Adrenal gland (tissue), 5 donors: ENCODE results near the gene CNOT6L.

Experiments used
- CTCF ChIP-seq, 6 experiments: fragments of 450-650 bp in 4 of 6; fragments of 200-600 bp in 2 of 6; sonication (generic) in 1 of 6; IDR thresholded peaks; 1 replicate in 5 of 6; 2 replicates in 1 of 6; pipeline versions ENCODE4 v1.5.1 to v1.8.0; 2016 to 2021; ENCODE audit warnings: antibody characterized with exemption in 6 of 6, mild to moderate bottlenecking in 2 of 6, moderate library complexity in 1 of 6
- POLR2A ChIP-seq, 2 donors: fragments of 450-650 bp; IDR thresholded peaks; one replicate each; pipeline ENCODE4 v1.6.1; 2017; ENCODE audit warnings: antibody characterized with exemption in 2 of 2, mild to moderate bottlenecking in 2 of 2, moderate library complexity in 1 of 2
- donor health status: DM: no; HTN: no; CAD: no.

GRCh38 chr4:77818602-77819403, at the start of gene CNOT6L:
- TF ChIP-seq CTCF (IDR thresholded peaks at IDR 0.05) = no peak
- peak in 1 of 2 donors; percentile 55 for TF ChIP-seq POLR2A (IDR thresholded peaks at IDR 0.05)
